ENCODE results near the gene PTEN. TPM values are rescaled to one million over a fixed set of nuclear protein-coding genes. Genes with fewer than 3 reads are reported as not detected.

Gene PTEN
- total and polyA plus RNA-seq, 9 of the 15 experiments (the other 6 are each of a cell fraction or from before 2014, with no cell fraction given), result 8.4 to 56.9 (median 22.2) TPM

DNA sequence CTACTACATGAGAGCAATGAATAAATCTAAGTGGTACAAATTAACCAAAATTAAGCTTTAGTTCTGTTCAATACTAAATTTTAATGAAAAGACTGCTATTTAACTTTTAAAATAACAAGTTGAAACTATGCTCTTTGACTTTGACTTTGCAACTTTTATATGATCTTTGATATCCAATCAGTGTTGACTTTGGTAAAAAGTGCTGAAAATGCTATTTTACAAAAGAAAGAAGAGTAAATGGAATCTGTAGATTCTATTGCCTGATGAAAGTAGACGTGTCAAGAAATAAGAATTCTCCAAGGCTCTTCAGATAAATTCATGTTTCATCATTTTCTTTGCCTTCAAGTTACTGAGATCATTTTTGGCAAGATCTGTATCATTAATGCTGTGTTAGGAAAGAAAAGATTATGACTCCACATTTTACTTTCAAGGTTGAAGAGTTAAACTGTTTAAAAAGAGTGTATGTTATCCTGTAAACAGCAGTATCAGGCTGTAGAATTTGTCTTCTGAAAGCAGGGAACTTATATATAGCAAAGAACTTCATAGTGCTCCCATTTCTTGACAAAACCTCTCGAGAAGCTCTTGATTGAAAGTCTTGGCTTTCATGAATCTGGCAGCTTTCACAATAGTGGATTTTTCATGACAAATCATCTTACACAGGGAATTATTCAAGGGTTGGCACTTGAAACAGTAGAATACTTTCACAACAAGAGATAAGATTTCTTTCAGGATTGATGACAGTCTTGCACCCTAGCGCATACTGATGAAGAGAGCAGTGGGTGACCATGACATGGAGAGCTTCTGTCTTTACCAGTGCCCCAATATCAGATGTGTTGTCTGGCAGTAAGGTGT lies 72.1 kb downstream of the PTEN start:
- Histone ChIP-seq H3K4me1 (replicated peaks in 1 of 2; ENCODE audit: control insufficient read depth in 2 of 2, insufficient read depth in 2 of 2, low read length in 2 of 2) (peaks cover 0 to 7% of the 10 kb centered on the region in 2 experiments; a peak in 3 of 5 replicates), H3K36me3 (ENCODE audit: control insufficient read depth, insufficient read depth, low read length) (peaks cover 31% of the 10 kb centered on the region; the same call in 1 of the 3 replicates), H3K27ac (ENCODE audit: extremely low read depth, low read depth, low read length) (no peak overlapping the region), H3K79me2 (ENCODE audit: control insufficient read depth, insufficient read depth, low read length) (peaks cover 2% of the 10 kb centered on the region; the same call in 1 of the 3 replicates), H3K27me3 (ENCODE audit: control insufficient read depth in 2 of 2, insufficient read depth in 2 of 2, low read length in 2 of 2) (no peaks in the 10 kb centered on the region), H3K9me1 (ENCODE audit: control insufficient read depth, insufficient read depth, low read length) (no peaks in the 10 kb centered on the region), H3K4me3 (no peak overlapping the region), H4K20me1 (replicated peaks; ENCODE audit: control insufficient read depth, insufficient read depth, low read length) (no peaks in the 10 kb centered on the region), H3K4me2 (ENCODE audit: insufficient read depth, low read length) (no peak overlapping the region), H3K9me3 (replicated peaks; ENCODE audit: control insufficient read depth, insufficient read depth, low read depth, low read length) (no peaks in the 10 kb centered on the region), H2AFZ (ENCODE audit: low read depth, low read length) (no peak overlapping the region), H3K9ac (ENCODE audit: insufficient read depth in 1 of 2, low read depth in 2 of 2, low read length in 2 of 2) (no peak overlapping the region)
- 84% methylated on average over 3 of the region's 3 CpGs for WGBS (ENCODE audit: insufficient coverage, low coverage, missing lambda C conversion rate)
- ATAC-seq, result no peak
- DNase-seq (ENCODE audit: extremely low read depth in 1 of 4, low spot score in 3 of 4), result no peak
- intact Hi-C loops (cut with micrococcal nuclease) (no loop called here), in situ Hi-C loops (cut with MboI) (no loop called here)
- TF ChIP-seq, protein P1, sequence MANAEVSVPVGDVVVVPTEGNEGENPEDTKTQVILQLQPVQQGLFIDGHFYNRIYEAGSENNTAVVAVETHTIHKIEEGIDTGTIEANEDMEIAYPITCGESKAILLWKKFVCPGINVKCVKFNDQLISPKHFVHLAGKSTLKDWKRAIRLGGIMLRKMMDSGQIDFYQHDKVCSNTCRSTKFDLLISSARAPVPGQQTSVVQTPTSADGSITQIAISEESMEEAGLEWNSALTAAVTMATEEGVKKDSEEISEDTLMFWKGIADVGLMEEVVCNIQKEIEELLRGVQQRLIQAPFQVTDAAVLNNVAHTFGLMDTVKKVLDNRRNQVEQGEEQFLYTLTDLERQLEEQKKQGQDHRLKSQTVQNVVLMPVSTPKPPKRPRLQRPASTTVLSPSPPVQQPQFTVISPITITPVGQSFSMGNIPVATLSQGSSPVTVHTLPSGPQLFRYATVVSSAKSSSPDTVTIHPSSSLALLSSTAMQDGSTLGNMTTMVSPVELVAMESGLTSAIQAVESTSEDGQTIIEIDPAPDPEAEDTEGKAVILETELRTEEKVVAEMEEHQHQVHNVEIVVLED (CRISPR knock-in tag; IDR thresholded peaks at IDR 0.05), result no peak
- TF ChIP-seq GATAD2A (IDR thresholded peaks at IDR 0.05) (no peak), C11orf30 (IDR thresholded peaks at IDR 0.05; ENCODE audit: low read depth) (peak; percentile 60; the same call in 1 of the 2 replicates), ZNF316 (IDR thresholded peaks at IDR 0.05) (peak; percentile 71)
- no peak for FAIRE-seq
- no TSS peak for BruUV-seq (replicated peaks)
- POLR2A ChIA-PET, result no interaction called here
- CTCF ChIA-PET (ENCODE audit: low intra/inter-chr PET ratio), result no interaction called here

Data from K562 (cell line).